ENCODE results near the gene BARX2.

BARX2 gene

GRCh38 chr11:129394709-129395108 is 19.1 kb downstream of the BARX2 start:
- in situ Hi-C loops (cut with MboI; ENCODE audit: low sequenced_read_pairs), result no loop called here

- in situ Hi-C loops (cut with MboI; ENCODE audit: low sequenced_read_pairs), result no loop called here
These were observed 19.8 kb downstream of the BARX2 start for GRCh38 chr11:129395432-129395831.

GRCh38 chr11:129395883-129396282 is 20.2 kb downstream of the BARX2 start:
- in situ Hi-C loops (cut with MboI; ENCODE audit: low sequenced_read_pairs), result no loop called here

GRCh38 chr11:129396454-129396853 is 20.8 kb downstream of the BARX2 start:
- in situ Hi-C loops (cut with MboI; ENCODE audit: low sequenced_read_pairs), result no loop called here

GRCh38 chr11:129402206-129403171 is 26.8 kb downstream of the BARX2 start:
- in situ Hi-C loops (cut with MboI; ENCODE audit: low sequenced_read_pairs), result no loop called here

- in situ Hi-C loops (cut with MboI; ENCODE audit: low sequenced_read_pairs), result no loop called here
These were observed 29.1 kb downstream of the BARX2 start for GRCh38 chr11:129404731-129405130.

GRCh38 chr11:129408865-129409444 is 33.3 kb downstream of the BARX2 start:
- in situ Hi-C loops (cut with MboI; ENCODE audit: low sequenced_read_pairs), result no loop called here

GRCh38 chr11:129410395-129410960 is 34.8 kb downstream of the BARX2 start:
- in situ Hi-C loops (cut with MboI; ENCODE audit: low sequenced_read_pairs), result no loop called here

GRCh38 chr11:129412494-129412893 is 36.8 kb downstream of the BARX2 start:
- in situ Hi-C loops (cut with MboI; ENCODE audit: low sequenced_read_pairs), result no loop called here

- in situ Hi-C loops (cut with MboI; ENCODE audit: low sequenced_read_pairs), result no loop called here
These were observed 38.7 kb downstream of the BARX2 start for GRCh38 chr11:129414144-129414872.

- in situ Hi-C loops (cut with MboI; ENCODE audit: low sequenced_read_pairs), result no loop called here
These were observed 40.6 kb downstream of the BARX2 start for GRCh38 chr11:129416080-129416820.

- in situ Hi-C loops (cut with MboI; ENCODE audit: low sequenced_read_pairs), result no loop called here
These were observed 41.8 kb downstream of the BARX2 start for GRCh38 chr11:129417458-129417857.

- in situ Hi-C loops (cut with MboI; ENCODE audit: low sequenced_read_pairs), result no loop called here
These were observed 42.4 kb downstream of the BARX2 start for GRCh38 chr11:129418039-129418438.

GRCh38 chr11:129419386-129419785 is 43.7 kb downstream of the BARX2 start:
- in situ Hi-C loops (cut with MboI; ENCODE audit: low sequenced_read_pairs), result no loop called here

- in situ Hi-C loops (cut with MboI; ENCODE audit: low sequenced_read_pairs), result no loop called here
These were observed 47.8 kb downstream of the BARX2 start for GRCh38 chr11:129423426-129423825.

- in situ Hi-C loops (cut with MboI; ENCODE audit: low sequenced_read_pairs), result no loop called here
These were observed 49.6 kb downstream of the BARX2 start for GRCh38 chr11:129425214-129425613.

- in situ Hi-C loops (cut with MboI; ENCODE audit: low sequenced_read_pairs), result no loop called here
These were observed 50.4 kb downstream of the BARX2 start for GRCh38 chr11:129426038-129426437.

- in situ Hi-C loops (cut with MboI; ENCODE audit: low sequenced_read_pairs), result no loop called here
These were observed 51.1 kb downstream of the BARX2 start for GRCh38 chr11:129426776-129427175.

- in situ Hi-C loops (cut with MboI; ENCODE audit: low sequenced_read_pairs), result no loop called here
These were observed 51.7 kb downstream of the BARX2 start for GRCh38 chr11:129427376-129427775.

- in situ Hi-C loops (cut with MboI; ENCODE audit: low sequenced_read_pairs), result no loop called here
These were observed 52.3 kb downstream of the BARX2 start for GRCh38 chr11:129427816-129428406.

Data from HL-60/S4 treated with phorbol 12-myristate 13-acetate at 8.2 ng/mL for 4 days and 3 days (cell line).